ENCODE measurements around the gene RRP36. TPM values are rescaled to one million over a fixed set of nuclear protein-coding genes. Genes with fewer than 3 reads are reported as not detected.

RRP36 gene
- polyA plus RNA-seq, 3 donors: 26.6 to 52.5 (median 43.3) TPM

DNA sequence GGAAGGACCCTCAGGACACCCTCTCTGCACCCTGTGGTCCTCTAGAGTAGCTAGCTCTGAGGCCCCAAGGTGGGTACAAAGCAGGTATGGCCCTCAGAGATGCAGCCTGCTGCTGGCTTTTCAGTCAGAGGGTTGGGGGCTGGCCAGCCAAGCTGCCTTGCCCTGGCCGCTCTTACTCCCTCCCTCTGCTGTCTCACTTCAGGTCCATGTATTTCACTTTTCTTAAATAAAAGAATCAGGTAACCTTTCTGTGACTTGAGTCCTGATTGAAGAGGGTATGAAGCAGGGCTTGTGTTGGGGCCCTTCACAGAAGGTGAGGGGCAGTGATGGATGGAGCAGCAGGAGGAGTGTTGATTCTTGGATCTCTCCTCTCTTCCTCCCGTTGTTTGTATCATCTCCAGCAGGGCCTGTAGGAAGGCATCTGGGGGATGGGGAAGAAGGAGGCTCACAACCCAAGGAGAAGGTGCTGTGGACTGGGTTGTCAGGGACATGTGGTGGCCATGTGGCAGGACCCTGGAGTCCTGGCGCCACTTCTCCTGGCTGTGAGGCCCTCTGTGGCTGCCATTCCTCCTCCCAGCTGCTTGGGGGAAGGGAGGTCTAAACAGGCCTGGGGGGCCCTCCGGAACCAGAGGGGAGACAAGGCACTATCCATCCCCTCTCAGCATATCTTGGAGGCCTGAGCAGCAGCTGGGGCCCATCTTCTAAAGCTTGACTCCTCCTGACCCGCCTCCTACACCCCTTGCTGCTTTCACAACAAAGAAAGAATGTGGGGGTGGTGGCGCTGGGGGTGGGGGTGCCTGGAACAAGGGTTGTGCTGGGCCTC is 53.6 kb downstream of the RRP36 start:
- peak overlapping the region in 1 of 7 donors; percentile 57 for H3K27ac Mint-ChIP-seq
- no peak for DNase-seq
- intact Hi-C loops (cut with micrococcal nuclease): no loop called here
- Histone ChIP-seq H3K9ac (ENCODE audit: insufficient read depth, low read length, poor library complexity, severe bottlenecking) (no peak overlapping the region), H3K27ac (ENCODE audit: low read depth in 1 of 2, low read length in 2 of 2) (no peak overlapping the region), H3K4me1 (ENCODE audit: control insufficient read depth in 1 of 2, insufficient read depth in 2 of 2, low read length in 2 of 2) (peaks cover 13 to 17% of the 10 kb centered on the region in 2 donors), H3K79me2 (ENCODE audit: insufficient read depth, low read length) (no peaks in the 10 kb centered on the region), H2AFZ (ENCODE audit: insufficient read depth, low read depth, low read length, poor library complexity, severe bottlenecking) (no peak overlapping the region), H3K4me3 (replicated peaks in 1 of 3; ENCODE audit: low read depth in 2 of 3, low read length in 3 of 3) (no peak overlapping the region), H3K36me3 (replicated peaks in 1 of 2; ENCODE audit: control insufficient read depth in 1 of 2, insufficient read depth in 2 of 2, low read length in 2 of 2) (no peaks in the 10 kb centered on the region), H3K4me2 (replicated peaks; ENCODE audit: extremely low read depth, low read length, poor library complexity, severe bottlenecking) (no peak overlapping the region), H4K20me1 (ENCODE audit: insufficient read depth, low read length) (no peaks in the 10 kb centered on the region), H3K27me3 (ENCODE audit: control insufficient read depth in 2 of 2, insufficient read depth in 2 of 2, low read length in 2 of 2) (peaks cover 2 to 18% of the 10 kb centered on the region in 2 donors), H3K9me3 (replicated peaks in 1 of 2; ENCODE audit: control insufficient read depth in 1 of 2, insufficient read depth in 1 of 2, low read length in 2 of 2) (no peaks in the 10 kb centered on the region)
- H3K36me3 Mint-ChIP-seq: peaks cover 10 to 17% of the 10 kb centered on the region in 2 donors
- H3K27me3 Mint-ChIP-seq (ENCODE audit: low read depth in 3 of 3): peaks cover 24 to 32% (median 30%) of the 10 kb centered on the region in 3 donors
- peaks cover 0 to 3% (median 0%) of the 10 kb centered on the region in 7 donors for H3K9me3 Mint-ChIP-seq
- 80% methylated on average over 1 of the region's 6 CpGs for WGBS (ENCODE audit: insufficient coverage)
- peak overlapping the region in 1 of 2 donors; percentile 77 for H3K4me3 Mint-ChIP-seq
- H3K4me1 Mint-ChIP-seq: peaks cover 15% of the 10 kb centered on the region
- TF ChIP-seq, protein P1, sequence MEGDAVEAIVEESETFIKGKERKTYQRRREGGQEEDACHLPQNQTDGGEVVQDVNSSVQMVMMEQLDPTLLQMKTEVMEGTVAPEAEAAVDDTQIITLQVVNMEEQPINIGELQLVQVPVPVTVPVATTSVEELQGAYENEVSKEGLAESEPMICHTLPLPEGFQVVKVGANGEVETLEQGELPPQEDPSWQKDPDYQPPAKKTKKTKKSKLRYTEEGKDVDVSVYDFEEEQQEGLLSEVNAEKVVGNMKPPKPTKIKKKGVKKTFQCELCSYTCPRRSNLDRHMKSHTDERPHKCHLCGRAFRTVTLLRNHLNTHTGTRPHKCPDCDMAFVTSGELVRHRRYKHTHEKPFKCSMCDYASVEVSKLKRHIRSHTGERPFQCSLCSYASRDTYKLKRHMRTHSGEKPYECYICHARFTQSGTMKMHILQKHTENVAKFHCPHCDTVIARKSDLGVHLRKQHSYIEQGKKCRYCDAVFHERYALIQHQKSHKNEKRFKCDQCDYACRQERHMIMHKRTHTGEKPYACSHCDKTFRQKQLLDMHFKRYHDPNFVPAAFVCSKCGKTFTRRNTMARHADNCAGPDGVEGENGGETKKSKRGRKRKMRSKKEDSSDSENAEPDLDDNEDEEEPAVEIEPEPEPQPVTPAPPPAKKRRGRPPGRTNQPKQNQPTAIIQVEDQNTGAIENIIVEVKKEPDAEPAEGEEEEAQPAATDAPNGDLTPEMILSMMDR (IDR thresholded peaks at IDR 0.05): no peak

DNA sequence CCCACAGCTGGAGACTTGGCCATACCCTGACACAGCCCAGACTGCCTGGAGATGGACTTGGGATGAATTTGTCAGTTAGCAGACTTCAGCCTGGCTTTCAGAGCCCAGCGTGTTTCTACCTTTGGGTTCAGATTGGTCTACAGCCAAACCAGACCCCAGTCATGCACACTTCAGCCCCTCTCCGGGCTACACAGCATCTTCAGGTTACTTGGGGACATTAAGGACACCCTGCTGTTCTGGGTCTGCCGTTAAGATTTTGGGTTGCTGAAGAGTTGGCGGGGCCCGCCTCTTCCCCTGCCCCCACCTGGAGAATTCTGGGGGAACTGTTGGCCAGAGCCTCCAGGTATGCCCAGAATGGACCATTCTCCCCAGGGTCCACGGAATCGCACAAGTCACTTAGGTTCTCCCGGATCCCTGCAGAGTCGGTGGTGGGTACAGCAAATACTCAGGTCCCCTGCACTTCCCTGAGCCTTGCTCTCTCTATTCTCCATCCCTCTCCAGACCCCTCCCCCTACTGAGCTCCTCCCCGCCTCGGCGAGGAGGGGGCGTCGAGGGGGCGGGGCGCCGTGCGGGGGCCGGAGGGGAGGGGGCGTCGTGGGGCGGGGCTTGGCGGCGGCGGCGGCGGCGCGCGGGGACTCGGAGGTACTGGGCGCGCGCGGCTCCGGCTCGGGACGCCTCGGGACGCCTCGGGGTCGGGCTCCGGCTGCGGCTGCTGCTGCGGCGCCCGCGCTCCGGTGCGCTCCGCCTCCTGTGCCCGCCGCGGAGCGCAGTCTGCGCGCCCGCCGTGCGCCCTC is 54.4 kb downstream of the RRP36 start, which contains the start of gene PTK7:
PTK7 (plus strand) TSS at position 645 of the 794 bp plus-strand sequence. CDS start 175 bp downstream, outside the sequence.
- Histone ChIP-seq H3K27me3 (ENCODE audit: control insufficient read depth in 2 of 2, insufficient read depth in 2 of 2, low read length in 2 of 2) (peaks cover 2 to 18% of the 10 kb centered on the region in 2 donors), H3K4me3 (replicated peaks in 1 of 3; ENCODE audit: low read depth in 2 of 3, low read length in 3 of 3) (peak within 1 kb of the TSS; percentile 11 to 77 (median 29)), H2AFZ (ENCODE audit: insufficient read depth, low read depth, low read length, poor library complexity, severe bottlenecking) (peak within 1 kb of the TSS; percentile 79), H4K20me1 (ENCODE audit: insufficient read depth, low read length) (no peaks in the 10 kb centered on the region), H3K4me2 (replicated peaks; ENCODE audit: extremely low read depth, low read length, poor library complexity, severe bottlenecking) (peak within 1 kb of the TSS; percentile 92), H3K9ac (ENCODE audit: insufficient read depth, low read length, poor library complexity, severe bottlenecking) (peak within 1 kb of the TSS; percentile 47), H3K9me3 (replicated peaks in 1 of 2; ENCODE audit: control insufficient read depth in 1 of 2, insufficient read depth in 1 of 2, low read length in 2 of 2) (no peaks in the 10 kb centered on the region), H3K27ac (ENCODE audit: low read depth in 1 of 2, low read length in 2 of 2) (no peak within 1 kb of the TSS), H3K79me2 (ENCODE audit: insufficient read depth, low read length) (no peaks in the 10 kb centered on the region), H3K36me3 (replicated peaks in 1 of 2; ENCODE audit: control insufficient read depth in 1 of 2, insufficient read depth in 2 of 2, low read length in 2 of 2) (no peaks in the 10 kb centered on the region), H3K4me1 (ENCODE audit: control insufficient read depth in 1 of 2, insufficient read depth in 2 of 2, low read length in 2 of 2) (peaks cover 13 to 17% of the 10 kb centered on the region in 2 donors)
- Mint-ChIP-seq H3K4me3 (peak within 1 kb of the TSS; percentile 72 to 91), H3K4me1 (peaks cover 15% of the 10 kb centered on the region), H3K9me3 (peaks cover 0 to 3% (median 0%) of the 10 kb centered on the region in 7 donors), H3K36me3 (peaks cover 10 to 15% of the 10 kb centered on the region in 2 donors), H3K27ac (peak within 1 kb of the TSS in 1 of 7 donors; percentile 57), H3K27me3 (ENCODE audit: low read depth in 3 of 3) (peaks cover 24 to 32% (median 30%) of the 10 kb centered on the region in 3 donors)
- DNase-seq: no peak
- 4% methylated on average over 54 of the region's 60 CpGs for WGBS (ENCODE audit: insufficient coverage)
- TF ChIP-seq, protein P1 (IDR thresholded peaks at IDR 0.05): no peak
- intact Hi-C loops (cut with micrococcal nuclease): no loop called here
